HCT116 (cell line): ENCODE results near the gene ZSWIM3.

Experiments
- ATF3 ChIP-seq: IDR thresholded peaks from 2 replicates; pipeline ENCODE4 v1.6.1; 2012
- CEBPB ChIP-seq: IDR thresholded peaks from 2 replicates; pipeline ENCODE4 v1.6.1; 2012; ENCODE audit warnings: low read depth

GRCh38 chr20:45917790-45918141 lies 60.4 kb downstream of the ZSWIM3 start:
- no peak for TF ChIP-seq CEBPB
- no peak for TF ChIP-seq ATF3
